Esophagus mucosa (tissue), 1 donor: ENCODE data around the gene SNTG2. TPM values are rescaled to one million over a fixed set of nuclear protein-coding genes. Genes with fewer than 3 reads are reported as not detected.
A peak's percentile ranks its signal among the peaks of the same experiment; 100 is the strongest.

Source experiments
- ATAC-seq: fragments of 200-7000 bp; cut with Tn5 transposase; one replicate; pipeline ENCODE4 v1.9.1; 2020
- total RNA-seq: library from RNA; stranded (reverse); gene quantifications from one replicate; pipeline ENCODE4 v1.2.4, GENCODE V29; 2023
- donor health status: DM: yes; HTN: yes; CAD: no.

SNTG2 gene
- total RNA-seq, 1 donor from 2014 or later, result 0.60 TPM

GRCh38 chr2:1152375-1152774 lies 201.7 kb downstream of the SNTG2 start:
- ATAC-seq, result no peak

- ATAC-seq, result no peak
Measured at GRCh38 chr2:1153920-1154319, 203.3 kb downstream of the SNTG2 start.

- ATAC-seq, result no peak
Measured at GRCh38 chr2:1154710-1155594, 204.3 kb downstream of the SNTG2 start.

GRCh38 chr2:1156059-1156458 lies 205.4 kb downstream of the SNTG2 start:
- no peak for ATAC-seq

- ATAC-seq, result no peak
Measured at GRCh38 chr2:1156531-1156930, 205.9 kb downstream of the SNTG2 start.

- no peak for ATAC-seq
Measured at GRCh38 chr2:1157107-1157506, 206.5 kb downstream of the SNTG2 start.

- no peak for ATAC-seq
Measured at GRCh38 chr2:1159013-1159412, 208.4 kb downstream of the SNTG2 start.

GRCh38 chr2:1162246-1162645 lies 211.6 kb downstream of the SNTG2 start:
- no peak for ATAC-seq

- peak; percentile 41 for ATAC-seq
Measured at GRCh38 chr2:1162768-1163584, 212.3 kb downstream of the SNTG2 start.

- no peak for ATAC-seq
Measured at GRCh38 chr2:1166976-1167375, 216.3 kb downstream of the SNTG2 start.

GRCh38 chr2:1168846-1169245 lies 218.2 kb downstream of the SNTG2 start:
- no peak for ATAC-seq

- ATAC-seq, result no peak
Measured at GRCh38 chr2:1169291-1169949, 218.8 kb downstream of the SNTG2 start.

- ATAC-seq, result no peak
Measured at GRCh38 chr2:1170241-1170640, 219.6 kb downstream of the SNTG2 start.

GRCh38 chr2:1170711-1171110 lies 220.1 kb downstream of the SNTG2 start:
- ATAC-seq, result no peak

GRCh38 chr2:1173528-1173927 lies 222.9 kb downstream of the SNTG2 start:
- ATAC-seq, result no peak

GRCh38 chr2:1181893-1182292 lies 231.2 kb downstream of the SNTG2 start:
- ATAC-seq, result no peak

- ATAC-seq, result no peak
Measured at GRCh38 chr2:1183300-1183699, 232.7 kb downstream of the SNTG2 start.

- ATAC-seq, result no peak
Measured at GRCh38 chr2:1186421-1186820, 235.8 kb downstream of the SNTG2 start.

- ATAC-seq, result no peak
Measured at GRCh38 chr2:1187189-1187588, 236.5 kb downstream of the SNTG2 start.

- ATAC-seq, result no peak
Measured at GRCh38 chr2:1192121-1192520, 241.5 kb downstream of the SNTG2 start.

GRCh38 chr2:1193801-1194200 lies 243.2 kb downstream of the SNTG2 start:
- no peak for ATAC-seq

- ATAC-seq, result no peak
Measured at GRCh38 chr2:1203772-1204171, 253.1 kb downstream of the SNTG2 start.

- ATAC-seq, result no peak
Measured at GRCh38 chr2:1205853-1206252, 255.2 kb downstream of the SNTG2 start.
